ENCODE results near the gene TGFBR3L.

DNA sequence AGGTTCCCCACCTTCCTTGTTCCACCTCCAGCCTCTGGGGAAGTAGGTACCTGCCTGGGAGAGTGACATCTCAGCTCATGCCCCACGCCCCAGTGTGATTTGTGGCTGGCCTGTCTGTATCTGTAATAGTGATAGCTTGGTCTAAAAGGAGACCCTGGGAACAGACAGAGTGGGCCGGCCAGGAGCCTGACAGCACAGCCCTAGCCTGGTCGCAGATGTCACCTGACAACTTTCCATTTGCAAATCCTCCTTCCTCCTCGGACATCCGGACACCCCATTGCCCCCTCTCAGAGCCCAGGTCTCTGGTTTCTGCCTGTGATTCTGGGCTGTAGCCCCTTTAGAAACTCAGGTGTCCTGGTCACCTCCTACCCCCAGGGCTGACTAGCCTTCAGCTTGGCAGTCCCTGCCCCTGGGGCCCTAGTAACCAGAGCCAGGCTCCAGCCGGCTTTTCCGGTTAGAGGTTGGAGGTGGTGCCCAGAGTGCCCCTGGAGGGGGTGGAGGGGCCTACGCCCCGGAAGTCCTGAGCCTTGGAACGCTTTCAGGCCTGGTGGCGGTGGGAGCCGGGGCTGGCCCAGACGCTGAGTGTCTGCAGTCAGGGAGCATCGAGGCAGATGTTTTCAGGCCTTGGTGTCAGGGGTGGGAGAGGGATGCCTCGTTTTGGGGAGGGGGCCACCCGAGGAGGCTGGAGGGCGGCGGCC lies 19.9 kb upstream of the TGFBR3L start:
- TF ChIP-seq, protein P1, sequence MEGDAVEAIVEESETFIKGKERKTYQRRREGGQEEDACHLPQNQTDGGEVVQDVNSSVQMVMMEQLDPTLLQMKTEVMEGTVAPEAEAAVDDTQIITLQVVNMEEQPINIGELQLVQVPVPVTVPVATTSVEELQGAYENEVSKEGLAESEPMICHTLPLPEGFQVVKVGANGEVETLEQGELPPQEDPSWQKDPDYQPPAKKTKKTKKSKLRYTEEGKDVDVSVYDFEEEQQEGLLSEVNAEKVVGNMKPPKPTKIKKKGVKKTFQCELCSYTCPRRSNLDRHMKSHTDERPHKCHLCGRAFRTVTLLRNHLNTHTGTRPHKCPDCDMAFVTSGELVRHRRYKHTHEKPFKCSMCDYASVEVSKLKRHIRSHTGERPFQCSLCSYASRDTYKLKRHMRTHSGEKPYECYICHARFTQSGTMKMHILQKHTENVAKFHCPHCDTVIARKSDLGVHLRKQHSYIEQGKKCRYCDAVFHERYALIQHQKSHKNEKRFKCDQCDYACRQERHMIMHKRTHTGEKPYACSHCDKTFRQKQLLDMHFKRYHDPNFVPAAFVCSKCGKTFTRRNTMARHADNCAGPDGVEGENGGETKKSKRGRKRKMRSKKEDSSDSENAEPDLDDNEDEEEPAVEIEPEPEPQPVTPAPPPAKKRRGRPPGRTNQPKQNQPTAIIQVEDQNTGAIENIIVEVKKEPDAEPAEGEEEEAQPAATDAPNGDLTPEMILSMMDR (conservative IDR thresholded peaks at IDR 0.05; ENCODE audit: low read depth in 2 of 2): no peak
- no peak for TF ChIP-seq EZH2 (IDR thresholded peaks at IDR 0.05; ENCODE audit: low read depth, unreplicated experiment)
- no peak for TF ChIP-seq CREB1 (CRISPR knock-in tag; IDR thresholded peaks at IDR 0.05; ENCODE audit: low read depth)
- TF ChIP-seq, protein P2, sequence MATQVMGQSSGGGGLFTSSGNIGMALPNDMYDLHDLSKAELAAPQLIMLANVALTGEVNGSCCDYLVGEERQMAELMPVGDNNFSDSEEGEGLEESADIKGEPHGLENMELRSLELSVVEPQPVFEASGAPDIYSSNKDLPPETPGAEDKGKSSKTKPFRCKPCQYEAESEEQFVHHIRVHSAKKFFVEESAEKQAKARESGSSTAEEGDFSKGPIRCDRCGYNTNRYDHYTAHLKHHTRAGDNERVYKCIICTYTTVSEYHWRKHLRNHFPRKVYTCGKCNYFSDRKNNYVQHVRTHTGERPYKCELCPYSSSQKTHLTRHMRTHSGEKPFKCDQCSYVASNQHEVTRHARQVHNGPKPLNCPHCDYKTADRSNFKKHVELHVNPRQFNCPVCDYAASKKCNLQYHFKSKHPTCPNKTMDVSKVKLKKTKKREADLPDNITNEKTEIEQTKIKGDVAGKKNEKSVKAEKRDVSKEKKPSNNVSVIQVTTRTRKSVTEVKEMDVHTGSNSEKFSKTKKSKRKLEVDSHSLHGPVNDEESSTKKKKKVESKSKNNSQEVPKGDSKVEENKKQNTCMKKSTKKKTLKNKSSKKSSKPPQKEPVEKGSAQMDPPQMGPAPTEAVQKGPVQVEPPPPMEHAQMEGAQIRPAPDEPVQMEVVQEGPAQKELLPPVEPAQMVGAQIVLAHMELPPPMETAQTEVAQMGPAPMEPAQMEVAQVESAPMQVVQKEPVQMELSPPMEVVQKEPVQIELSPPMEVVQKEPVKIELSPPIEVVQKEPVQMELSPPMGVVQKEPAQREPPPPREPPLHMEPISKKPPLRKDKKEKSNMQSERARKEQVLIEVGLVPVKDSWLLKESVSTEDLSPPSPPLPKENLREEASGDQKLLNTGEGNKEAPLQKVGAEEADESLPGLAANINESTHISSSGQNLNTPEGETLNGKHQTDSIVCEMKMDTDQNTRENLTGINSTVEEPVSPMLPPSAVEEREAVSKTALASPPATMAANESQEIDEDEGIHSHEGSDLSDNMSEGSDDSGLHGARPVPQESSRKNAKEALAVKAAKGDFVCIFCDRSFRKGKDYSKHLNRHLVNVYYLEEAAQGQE (IDR thresholded peaks at IDR 0.05; ENCODE audit: unreplicated experiment): no peak
- TF ChIP-seq POLR2AphosphoS5 (IDR thresholded peaks at IDR 0.05; ENCODE audit: low read depth): no peak

Measured in GM23338 (cell line).